ENCODE measurements around the gene FAM72D.
"Not testable (repeated sequence)": the region's sequence is repeated elsewhere in the genome, so short reads cannot be mapped to it uniquely, and the experiment has no call there.

FAM72D gene

DNA sequence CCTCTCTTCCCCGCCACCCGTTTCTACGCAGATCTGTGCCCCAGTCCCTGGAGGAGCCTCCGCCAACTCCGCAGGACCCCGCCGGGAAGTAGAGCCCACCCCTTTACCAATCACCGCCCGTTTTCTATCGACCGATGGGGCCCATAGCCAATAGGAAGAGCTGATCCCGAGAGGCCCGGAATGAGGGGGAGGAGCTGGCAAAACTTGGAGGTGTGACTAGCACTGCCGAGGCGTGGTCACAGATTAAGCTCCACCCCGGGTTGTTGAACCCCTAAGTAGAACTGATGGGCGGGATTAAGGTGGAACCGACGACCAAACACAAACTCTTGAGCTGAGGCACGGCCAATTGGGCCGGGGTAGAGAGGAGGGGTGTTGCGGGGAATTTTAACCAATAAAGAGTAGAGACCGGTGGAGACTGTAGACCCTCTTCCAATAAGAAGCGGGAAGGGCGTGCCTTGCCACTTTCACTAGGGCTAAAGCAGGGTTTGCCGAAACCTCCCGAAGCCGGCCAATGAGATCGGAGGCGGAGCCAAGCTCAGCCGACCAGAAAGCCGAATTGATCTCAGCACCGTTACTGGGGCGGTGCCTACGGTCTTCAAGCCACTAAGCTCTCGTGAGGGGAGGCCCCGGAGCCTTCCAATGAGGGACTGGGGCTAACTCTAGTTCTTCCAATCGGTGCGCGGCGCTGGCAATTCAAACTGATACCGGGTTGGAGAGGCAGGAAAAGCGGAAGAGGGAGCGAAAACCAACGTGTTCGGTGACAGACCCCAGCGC, at the start of gene FAM72D, which contains the start of gene SRGAP2B:
FAM72D (plus strand) TSS at position 691 of the 774 bp plus-strand sequence. CDS start 874 bp downstream, outside the sequence.
SRGAP2B (minus strand) TSS at position 45 of the 774 bp plus-strand sequence. CDS start 2,427 bp downstream, outside the sequence.
- peak within 1 kb of the TSS; percentile 45 for H3K4me3 ChIP-seq (ENCODE audit: low read depth, low read length)

DNA sequence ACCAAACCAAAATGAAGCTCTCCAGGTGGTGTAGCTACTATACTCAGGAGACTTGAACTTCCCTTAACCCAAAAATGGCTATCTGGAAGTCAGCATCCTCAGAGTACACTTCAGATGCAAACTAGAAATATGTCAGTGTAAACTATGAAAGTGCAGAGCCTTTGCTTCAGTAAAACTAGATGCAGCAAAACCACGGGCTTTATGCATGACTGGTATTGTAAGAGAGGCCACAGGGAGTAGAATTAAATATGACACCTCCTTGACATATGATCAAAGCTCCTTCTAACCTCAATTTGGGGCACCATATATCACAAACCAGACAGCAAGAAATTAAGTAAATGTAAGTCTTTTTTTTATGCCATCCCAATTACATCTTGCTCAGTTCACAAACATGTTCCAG, 48.2 kb upstream of the FAM72D start:
- not testable (repeated sequence) for H3K4me3 ChIP-seq (ENCODE audit: low read depth, low read length)

DNA sequence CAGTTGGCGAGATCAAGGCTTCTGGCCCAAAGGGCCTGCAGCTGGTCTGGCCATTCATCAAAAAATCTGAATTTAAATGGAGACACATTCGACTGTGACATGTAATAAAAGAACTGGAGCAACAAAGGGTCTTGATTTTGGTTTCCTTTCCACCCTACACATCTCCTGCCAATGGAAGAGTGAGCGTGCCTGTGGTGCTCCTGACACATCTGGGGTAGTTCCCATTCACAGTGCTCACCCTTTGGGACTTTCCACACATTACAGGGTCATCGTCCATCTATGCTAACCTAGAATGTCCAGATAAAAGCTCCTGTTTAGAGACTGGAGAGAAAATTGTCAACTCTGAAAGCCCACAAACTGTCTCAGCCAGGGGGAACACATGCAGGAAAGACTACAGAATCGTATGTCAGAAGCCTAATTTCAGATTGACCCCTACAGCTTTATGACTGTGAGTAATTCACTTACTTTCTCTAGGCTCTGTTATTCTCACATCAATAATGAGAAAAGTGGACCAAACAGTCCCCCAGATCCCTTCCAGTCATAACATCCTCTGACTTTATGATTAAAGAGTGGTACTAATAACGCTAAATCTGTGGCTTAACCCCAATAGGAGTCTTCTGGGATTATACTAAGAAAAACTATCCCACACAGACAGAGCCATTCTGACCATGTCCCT, 47.5 kb upstream of the FAM72D start:
- not testable (repeated sequence) for H3K4me3 ChIP-seq (ENCODE audit: low read depth, low read length)

DNA sequence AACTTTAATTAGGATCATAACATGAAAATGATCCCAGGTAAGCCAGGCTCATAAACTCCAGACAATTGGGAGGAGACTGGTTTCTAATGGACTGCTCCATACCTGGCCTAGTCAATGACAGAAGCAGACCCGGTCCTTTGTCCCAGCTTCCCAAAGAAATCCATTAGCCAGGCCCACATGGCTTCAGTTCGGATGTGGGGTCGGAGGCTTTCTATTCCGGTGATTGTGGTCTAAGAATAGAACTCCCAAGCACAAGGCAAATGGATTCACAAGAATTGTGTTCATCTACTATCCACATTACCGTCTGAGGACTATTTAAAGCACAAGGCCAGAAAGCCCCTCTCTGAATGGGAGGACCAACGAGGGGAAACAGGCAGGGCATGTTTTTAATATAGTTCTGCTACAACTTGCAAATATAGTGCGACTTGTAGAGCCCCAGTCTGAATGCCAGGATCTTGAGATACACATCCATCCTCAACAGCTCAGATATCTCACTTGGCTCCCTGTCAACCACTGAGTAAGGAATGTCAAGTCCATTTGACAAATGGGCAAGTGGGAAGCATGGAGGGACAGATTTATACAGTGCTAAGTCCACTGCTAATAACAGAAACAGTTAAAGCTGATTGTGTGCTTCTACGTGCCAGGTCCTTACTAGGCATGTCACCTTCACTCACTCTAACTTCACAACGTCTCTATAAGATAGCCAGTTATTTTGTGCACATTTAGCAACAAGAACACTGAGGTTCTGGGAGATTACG, 43.6 kb upstream of the FAM72D start:
- H3K4me3 ChIP-seq (ENCODE audit: low read depth, low read length), result not testable (repeated sequence)

DNA sequence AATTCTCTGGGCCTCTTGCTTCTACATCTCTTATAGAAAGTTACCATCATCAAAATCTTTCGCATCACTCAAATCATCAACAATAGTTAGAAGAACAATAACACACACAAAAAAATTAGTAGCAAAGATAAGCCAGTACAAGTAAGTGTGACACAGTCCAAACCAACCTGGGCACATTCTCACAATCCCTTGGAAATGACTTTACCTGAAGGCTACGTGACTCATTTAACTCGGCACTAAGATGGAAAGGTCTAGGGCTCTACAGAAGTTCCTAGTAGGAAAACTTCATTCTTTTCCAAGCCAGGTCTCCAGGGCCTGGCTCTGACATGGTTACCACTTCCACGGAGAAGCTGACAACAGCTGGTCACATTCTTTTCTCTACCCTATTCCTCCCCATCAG, 42.3 kb upstream of the FAM72D start:
- H3K4me3 ChIP-seq (ENCODE audit: low read depth, low read length), result not testable (repeated sequence)

DNA sequence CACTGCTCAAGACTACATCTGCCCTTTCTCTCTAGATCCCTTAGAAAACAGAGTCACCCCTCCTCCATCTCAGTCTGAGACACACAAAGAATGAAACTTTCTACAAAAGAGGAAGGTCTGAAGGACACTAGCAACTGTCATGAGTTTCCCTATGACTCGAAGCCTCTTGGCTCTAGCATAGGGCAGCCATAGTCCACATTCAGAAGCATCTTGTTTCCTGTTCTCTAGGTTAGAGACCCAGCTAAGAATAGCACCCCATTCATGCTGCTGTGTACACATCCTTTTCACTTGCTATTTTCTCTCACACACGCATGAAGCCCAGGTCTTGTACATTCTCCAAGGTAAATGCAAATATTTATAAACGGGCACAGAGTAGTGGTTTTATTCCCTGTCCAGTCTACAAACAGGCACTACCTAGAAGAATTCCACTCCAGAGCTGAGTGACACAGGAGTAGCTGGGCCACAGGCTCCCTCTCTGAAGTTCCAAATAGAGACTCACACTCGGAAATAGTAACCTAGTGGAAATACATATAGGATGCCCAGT, 40.5 kb upstream of the FAM72D start:
- H3K4me3 ChIP-seq (ENCODE audit: low read depth, low read length), result not testable (repeated sequence)

DNA sequence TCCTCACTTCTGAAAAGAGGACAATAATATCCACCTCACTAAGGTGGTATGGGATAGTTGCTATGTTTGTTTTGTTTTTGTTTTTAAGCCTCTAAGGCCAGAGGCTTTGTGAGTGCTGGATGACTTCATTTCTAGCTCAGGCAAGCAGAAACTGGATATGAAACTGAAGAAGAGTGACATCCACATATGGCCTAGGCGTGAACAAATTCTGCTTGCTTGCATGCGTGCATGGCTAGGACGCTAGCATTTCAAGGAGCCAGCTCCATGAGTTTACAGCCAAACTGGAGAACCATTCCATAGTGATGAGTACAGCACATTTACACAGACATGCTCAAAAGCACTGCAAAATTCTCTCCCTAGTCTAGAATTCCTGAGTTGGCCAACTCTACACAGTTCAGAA, 37.6 kb upstream of the FAM72D start:
- not testable (repeated sequence) for H3K4me3 ChIP-seq (ENCODE audit: low read depth, low read length)

DNA sequence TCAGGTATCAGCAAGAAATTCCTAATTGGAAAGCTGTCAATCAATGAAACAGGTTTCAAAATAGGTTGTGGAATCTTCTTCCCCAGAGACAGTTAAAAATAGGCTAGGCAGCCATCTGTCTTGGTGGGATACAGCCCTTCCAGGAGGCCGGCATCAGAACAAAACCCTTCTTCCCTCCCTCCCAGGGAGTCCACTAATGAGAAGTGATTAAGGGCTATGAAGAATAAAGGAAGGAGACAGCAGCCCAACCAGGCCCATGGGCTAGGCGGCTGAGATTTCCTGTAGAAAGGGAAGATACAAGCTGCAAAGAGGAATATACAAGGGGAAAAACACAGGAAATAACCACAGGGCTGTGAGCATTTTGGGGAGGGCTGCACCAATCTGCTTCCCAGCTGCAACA, 32.5 kb upstream of the FAM72D start:
- not testable (repeated sequence) for H3K4me3 ChIP-seq (ENCODE audit: low read depth, low read length)

DNA sequence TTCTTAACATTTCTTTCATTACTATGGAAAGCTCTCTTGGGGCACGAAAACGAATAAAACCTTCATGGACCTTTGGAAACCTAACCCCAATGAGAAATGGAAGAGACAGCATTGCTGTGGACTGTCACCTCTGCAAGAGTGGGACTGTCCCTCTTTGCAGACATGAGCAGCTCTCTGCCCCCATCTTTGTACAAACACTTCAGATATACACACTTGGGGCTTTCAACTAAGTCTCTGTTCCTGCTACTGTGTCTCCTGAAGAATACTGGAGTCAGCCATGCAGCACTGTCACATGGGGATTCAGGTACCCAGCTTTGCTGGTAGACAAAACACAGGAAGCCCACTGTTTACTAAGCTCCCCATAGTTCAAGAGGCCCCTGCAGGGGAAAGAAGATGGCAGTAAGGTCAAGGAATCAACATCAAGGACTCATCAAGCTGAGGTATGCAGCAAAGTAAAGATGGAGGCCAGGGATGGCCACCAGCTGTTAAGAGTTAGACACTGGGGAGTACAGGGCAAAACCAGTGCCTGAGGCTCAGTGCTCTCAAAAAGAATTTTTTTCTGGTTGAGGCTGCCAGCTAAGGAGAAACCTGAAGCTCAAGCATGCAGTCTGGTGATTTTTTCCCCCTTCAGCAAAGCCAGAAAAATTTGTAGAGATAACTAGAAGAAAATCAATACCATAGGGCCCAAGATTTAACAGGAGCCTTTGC, 31.7 kb upstream of the FAM72D start:
- not testable (repeated sequence) for H3K4me3 ChIP-seq (ENCODE audit: low read depth, low read length)

DNA sequence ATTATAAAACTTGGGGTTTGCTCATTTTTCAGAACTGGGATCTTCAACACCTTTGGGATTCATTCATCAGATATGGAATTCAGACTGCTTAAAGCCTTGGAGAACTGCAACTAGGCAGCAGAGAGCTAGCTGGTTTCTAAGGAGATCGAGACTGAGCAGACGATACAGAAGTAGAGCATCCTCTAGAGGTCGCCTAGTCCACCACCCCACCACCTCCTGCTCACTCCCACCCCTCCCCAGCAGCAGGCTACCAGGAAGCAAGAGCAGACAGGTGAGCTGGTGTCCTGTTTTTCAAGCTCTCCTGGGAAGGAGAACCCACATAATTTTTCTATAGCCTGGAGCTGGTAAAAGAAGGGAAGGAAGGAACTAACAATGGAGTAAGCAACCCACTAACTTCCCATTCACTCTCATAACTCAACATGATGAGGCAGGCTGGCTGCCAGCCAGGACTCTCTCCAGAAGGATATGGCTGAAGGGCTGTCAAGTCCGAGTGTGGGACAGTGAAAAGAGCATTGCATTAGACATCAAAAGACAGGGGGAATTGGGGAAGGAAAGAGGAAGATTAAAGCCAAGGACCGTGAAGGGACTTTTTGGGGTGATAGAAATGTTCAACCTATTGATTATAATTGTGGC, 30.5 kb upstream of the FAM72D start:
- not testable (repeated sequence) for H3K4me3 ChIP-seq (ENCODE audit: low read depth, low read length)

DNA sequence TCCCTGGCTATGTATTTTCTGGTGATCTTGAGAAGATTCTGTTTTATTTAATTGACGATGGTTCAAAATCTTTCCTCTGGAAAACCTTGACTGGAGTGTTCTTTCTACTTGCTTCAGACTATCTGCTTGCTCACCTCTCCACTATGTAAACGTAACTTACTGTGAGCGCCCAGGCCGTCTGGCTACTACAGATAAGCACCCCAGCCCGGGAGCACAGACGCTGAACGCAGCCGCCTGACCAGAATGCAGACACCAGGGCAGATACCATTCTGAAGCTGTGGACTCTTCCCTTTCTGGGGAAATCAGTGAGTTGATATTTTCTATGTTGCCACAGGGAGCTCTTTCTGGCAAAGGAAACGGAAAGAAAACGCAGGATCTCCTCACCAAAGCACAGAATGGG, 29.3 kb upstream of the FAM72D start:
- H3K4me3 ChIP-seq (ENCODE audit: low read depth, low read length), result not testable (repeated sequence)

DNA sequence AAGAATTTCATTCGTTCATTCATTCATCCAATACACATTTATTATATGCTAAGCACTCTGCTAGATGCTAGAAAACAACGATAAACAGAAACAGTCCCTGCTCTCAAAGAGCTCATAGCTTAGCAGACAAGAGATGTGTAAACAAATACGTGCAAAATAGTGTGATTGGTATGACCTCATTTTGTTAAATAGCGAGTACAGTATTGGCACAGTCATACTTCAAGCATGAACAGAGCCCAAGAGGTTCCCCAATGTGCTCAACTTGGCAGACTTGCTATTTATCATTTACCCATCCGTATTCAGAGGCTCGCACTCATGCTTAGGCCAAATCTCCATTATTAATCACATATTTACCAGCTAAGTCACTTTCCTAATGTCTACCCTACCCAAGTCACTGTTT, 24.2 kb upstream of the FAM72D start:
- not testable (repeated sequence) for H3K4me3 ChIP-seq (ENCODE audit: low read depth, low read length)

DNA sequence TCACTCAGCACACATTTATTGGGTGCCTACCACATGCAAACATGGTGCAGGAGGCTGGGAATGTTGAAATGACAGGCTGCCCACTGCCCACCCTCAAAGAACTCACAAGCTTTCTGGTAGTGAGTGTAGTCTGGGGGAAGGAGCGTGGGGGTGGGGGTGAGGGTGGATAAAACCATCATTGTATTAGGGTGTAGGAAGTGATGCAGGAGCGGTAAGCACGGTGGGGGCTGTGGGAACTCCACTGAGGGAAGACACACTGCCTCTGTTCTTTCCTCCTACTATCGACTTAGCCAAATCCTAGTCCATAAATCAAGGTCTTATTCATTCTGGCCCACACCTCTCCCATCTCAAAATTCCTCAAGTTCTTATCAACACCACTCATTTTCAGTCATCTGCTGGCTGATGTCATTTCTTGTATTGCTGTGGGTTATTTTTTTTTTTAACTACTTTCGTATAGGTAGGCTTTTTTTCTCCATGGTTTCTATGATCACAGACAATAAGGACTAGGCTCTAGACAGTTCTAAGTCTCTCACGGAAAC, 21.7 kb upstream of the FAM72D start:
- not testable (repeated sequence) for H3K4me3 ChIP-seq (ENCODE audit: low read depth, low read length)

DNA sequence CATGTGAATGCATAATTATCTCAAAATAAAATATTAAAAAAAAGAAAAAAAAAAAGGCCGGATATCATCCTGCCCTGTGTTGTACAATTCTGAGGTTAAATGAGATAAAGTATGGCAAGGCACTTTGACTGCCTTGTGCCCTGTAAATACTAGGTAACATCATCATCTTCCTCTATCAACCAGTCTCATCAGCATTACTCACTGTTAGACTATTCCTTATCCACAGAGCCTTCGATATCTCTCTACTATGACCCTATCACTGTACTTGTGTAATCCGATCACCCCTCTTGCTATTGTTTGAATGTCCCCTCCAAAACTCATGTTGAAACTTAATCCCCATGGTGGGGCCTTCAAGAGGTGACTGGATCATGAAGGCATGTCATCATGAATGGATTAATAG, 18.9 kb upstream of the FAM72D start:
- H3K4me3 ChIP-seq (ENCODE audit: low read depth, low read length), result not testable (repeated sequence)

DNA sequence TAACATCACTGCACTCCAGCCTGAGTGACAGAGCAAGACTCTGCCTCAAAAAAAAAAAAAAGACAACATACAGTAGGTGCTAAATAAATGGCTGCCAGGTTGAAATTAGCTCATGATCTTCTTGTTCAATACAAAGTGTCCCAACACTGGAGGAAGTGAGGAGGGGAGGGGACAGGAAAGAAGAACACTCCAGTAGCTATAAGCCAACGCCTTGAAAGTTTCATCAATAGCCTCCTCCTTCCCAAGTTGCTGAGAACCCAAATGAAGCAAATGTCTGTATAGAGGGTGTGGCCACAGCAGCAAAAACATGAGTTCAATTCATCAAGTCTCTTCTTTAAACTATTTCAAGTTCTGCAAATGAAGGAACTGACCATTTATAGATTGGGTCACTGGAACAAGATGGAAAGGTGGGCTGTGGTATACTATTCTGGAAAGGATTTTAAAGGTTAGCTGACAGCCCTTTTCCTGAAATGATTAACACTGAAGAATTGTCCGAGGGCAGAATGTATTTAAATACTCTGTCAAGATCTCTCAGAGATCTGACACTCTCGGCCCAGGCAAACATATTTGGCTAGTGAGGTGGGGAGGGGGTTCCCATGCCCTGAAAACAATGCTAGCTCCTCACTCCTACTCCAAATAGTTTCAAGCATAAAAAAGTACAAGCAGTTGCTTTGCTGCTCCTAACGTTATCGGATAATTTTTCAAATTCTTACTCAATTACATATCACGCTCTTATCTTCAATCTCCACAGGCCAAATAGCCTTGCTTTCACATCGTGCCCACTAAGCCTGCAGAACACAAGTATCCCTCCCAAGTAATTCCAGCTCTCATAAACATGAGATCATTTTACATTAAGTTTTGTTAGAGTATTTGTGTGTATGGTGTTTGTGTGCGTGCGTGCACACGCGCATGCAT, 17.6 kb upstream of the FAM72D start:
- H3K4me3 ChIP-seq (ENCODE audit: low read depth, low read length), result not testable (repeated sequence)

DNA sequence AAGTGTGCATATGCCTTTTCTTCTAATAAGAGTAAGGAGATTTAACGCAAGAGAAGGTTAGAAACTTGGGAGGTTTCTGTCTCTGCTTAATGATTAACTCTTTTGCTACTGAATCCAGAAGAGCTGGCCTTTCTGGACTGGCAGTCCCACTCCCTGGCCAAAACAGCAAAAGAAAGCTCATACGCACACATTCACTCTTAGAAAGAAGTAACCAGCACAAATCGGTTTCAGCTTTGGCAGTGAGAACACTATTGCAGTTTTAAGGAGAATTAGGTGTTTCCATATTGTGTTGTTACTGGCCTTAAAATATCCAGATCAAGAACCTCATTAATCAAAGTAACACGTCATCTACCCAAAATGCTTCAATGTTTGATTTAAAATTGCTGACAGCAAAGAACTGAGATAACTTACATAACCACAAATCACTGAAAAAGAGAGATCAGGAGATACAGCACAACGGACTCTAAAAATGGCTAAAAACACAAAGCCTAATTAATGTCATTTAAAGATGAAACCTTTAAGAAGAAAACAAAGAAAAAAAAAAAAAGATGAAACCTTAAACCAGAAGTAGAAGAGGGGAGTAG, 16.9 kb upstream of the FAM72D start:
- not testable (repeated sequence) for H3K4me3 ChIP-seq (ENCODE audit: low read depth, low read length)

DNA sequence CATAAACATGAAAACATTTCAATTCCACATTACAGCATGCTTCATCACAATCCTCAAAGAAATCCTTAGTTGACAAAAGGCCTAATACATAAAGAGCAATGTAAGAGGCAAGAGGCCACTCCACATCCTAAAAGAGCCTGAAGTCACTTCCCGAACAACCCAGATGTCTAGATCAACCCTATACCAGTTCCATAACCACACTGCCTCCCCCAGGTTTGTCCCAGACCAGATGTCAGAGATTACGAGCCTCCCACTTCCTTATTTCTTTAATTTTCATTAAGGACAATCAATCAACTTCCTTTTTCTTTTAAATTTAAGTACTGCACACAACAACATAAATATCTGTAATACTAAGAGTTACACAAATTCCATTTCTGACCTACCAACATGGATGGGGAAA, 16.0 kb upstream of the FAM72D start:
- not testable (repeated sequence) for H3K4me3 ChIP-seq (ENCODE audit: low read depth, low read length)

DNA sequence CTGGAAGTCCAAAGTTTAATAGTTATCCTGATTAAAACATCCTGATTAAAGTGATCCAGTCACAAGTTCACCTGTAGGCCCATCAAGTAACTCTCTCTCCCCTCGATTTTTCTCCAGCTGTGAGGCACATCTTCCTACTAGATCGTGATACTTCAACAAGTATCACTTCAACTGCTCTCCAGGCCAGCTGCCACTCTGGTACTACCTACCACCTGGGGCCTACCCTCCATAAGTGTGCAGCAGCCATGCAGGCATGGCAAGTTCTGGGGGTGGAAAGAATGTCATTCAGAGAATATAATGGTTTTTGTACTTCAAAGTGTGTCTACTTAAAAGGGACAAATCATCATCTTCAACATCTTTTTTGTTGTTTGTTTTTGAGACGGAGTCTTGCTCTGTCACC, 15.6 kb upstream of the FAM72D start:
- H3K4me3 ChIP-seq (ENCODE audit: low read depth, low read length), result not testable (repeated sequence)

Data from WI38 (cell line).